Measurements from ENCODE around the gene HIVEP3. TPM values are rescaled to one million over a fixed set of nuclear protein-coding genes. Genes with fewer than 3 reads are reported as not detected.

The HIVEP3 gene
- total RNA-seq, 4 donors from 2014 or later: 4.2 to 6.5 (median 4.7) TPM

DNA sequence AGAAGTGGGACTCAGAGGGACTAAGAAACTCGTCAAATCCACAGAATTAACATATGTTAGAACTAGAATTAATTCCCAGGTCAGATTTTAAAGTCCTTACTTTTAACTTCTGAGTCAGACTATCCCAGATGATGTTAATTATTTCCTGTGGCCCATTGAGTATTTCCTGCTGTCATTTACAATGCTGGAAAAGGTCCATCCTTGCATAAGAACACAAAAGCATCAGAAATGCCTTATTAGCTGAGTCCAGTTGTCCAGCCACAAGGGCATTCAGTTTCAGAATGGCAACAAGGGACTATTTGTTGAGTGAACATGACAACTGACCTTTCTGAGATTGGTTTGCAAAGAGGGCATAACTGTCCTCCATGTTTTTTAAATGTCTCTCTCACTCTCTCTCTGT lies 16.5 kb upstream of the HIVEP3 start:
- DNase-seq (ENCODE audit: low spot score in 2 of 2): no peak
- Histone ChIP-seq H3K9me3 (no peaks in the 10 kb centered on the region), H3K4me1 (no peaks in the 10 kb centered on the region), H3K36me3 (no peaks in the 10 kb centered on the region), H3K4me3 (no peak overlapping the region), H3K27ac (peak overlapping the region in 1 of 4 donors; percentile 36), H3K27me3 (no peaks in the 10 kb centered on the region)
- TF ChIP-seq, protein P1, sequence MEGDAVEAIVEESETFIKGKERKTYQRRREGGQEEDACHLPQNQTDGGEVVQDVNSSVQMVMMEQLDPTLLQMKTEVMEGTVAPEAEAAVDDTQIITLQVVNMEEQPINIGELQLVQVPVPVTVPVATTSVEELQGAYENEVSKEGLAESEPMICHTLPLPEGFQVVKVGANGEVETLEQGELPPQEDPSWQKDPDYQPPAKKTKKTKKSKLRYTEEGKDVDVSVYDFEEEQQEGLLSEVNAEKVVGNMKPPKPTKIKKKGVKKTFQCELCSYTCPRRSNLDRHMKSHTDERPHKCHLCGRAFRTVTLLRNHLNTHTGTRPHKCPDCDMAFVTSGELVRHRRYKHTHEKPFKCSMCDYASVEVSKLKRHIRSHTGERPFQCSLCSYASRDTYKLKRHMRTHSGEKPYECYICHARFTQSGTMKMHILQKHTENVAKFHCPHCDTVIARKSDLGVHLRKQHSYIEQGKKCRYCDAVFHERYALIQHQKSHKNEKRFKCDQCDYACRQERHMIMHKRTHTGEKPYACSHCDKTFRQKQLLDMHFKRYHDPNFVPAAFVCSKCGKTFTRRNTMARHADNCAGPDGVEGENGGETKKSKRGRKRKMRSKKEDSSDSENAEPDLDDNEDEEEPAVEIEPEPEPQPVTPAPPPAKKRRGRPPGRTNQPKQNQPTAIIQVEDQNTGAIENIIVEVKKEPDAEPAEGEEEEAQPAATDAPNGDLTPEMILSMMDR (IDR thresholded peaks at IDR 0.05): no peak
- TF ChIP-seq EP300 (IDR thresholded peaks at IDR 0.05) (no peak), POLR2A (IDR thresholded peaks at IDR 0.05) (no peak)
- WGBS, 2 donors: 23% methylated on average over 1 of the region's 1 CpG

DNA sequence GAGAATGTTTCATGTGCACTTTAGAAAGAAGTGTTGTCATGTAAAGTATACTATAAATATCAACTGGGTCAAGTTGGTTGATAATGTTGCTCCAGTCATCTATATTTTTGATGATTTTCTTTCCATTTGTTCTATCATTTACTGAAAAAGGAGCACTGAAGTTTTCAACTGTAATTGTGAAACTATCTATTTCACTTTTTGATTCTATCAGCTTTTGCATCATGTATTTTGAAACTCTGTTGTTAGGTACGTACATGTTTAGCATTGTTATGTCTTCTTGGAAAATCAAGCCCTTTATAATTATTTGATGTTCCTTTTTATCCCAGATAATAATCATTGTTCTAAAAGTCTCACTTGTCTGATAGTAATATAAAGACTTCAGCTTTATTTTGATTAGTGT lies 14.4 kb upstream of the HIVEP3 start:
- WGBS, 2 donors: 97 to 98% methylated on average over 1 of the region's 1 CpG
- H3K36me3 ChIP-seq: no peaks in the 10 kb centered on the region
- TF ChIP-seq POLR2A (IDR thresholded peaks at IDR 0.05): no peak
- TF ChIP-seq, protein P1 (IDR thresholded peaks at IDR 0.05): no peak
- TF ChIP-seq EP300 (IDR thresholded peaks at IDR 0.05): no peak
- no peak for DNase-seq (ENCODE audit: low spot score in 2 of 2)
- H3K27me3 ChIP-seq: no peaks in the 10 kb centered on the region
- no peaks in the 10 kb centered on the region for H3K4me1 ChIP-seq
- no peak overlapping the region for H3K27ac ChIP-seq
- H3K9me3 ChIP-seq: no peaks in the 10 kb centered on the region
- no peak overlapping the region for H3K4me3 ChIP-seq

DNA sequence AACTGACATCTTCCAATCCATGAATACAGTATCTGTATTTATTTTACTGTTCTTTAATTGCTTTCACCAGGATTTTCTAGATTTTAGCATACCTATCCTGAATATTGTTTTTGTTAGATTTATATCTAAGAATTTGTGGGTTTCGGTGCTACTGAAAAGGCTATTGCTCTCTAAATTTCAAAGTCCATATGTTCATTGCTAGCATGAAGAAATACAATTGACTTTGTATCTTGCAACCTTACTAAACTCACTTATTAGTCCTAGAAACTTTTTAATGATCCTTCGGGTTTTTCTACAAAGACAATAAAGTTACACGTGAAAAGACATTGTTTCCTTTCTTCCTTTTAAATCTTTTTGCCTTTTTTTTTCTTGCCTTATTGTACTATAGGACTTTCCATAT lies 12.9 kb upstream of the HIVEP3 start:
- Histone ChIP-seq H3K9me3 (no peaks in the 10 kb centered on the region), H3K27ac (no peak overlapping the region), H3K4me3 (no peak overlapping the region), H3K36me3 (no peaks in the 10 kb centered on the region), H3K27me3 (no peaks in the 10 kb centered on the region), H3K4me1 (no peaks in the 10 kb centered on the region)
- 70 to 79% methylated on average over 3 of the region's 3 CpGs for WGBS, 2 donors
- TF ChIP-seq POLR2A (IDR thresholded peaks at IDR 0.05) (no peak), EP300 (IDR thresholded peaks at IDR 0.05) (no peak)
- TF ChIP-seq, protein P1 (IDR thresholded peaks at IDR 0.05): no peak
- no peak for DNase-seq (ENCODE audit: low spot score in 2 of 2)

DNA sequence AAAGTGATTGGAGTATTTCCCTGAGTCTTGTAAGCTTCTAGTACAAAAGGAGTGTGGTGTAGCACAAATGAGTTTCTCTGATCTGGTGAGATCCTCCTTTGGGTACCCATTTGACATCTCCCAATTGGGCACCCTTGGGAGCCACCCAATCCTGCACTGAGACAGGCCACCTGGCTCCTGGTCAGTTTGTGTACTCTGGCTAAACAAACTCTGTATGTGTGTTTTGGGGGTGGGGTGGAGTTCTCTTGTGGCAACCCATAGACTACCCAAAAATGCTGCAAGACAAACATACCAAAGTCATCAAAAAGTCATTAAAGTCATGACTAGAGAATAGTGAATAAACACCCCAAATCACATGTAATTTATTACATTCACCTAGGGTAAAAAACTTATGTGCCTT lies 8.4 kb upstream of the HIVEP3 start:
- TF ChIP-seq POLR2A (IDR thresholded peaks at IDR 0.05) (no peak), EP300 (IDR thresholded peaks at IDR 0.05) (no peak)
- TF ChIP-seq, protein P1 (IDR thresholded peaks at IDR 0.05): no peak
- no peaks in the 10 kb centered on the region for H3K4me1 ChIP-seq
- H3K27ac ChIP-seq: no peak overlapping the region
- H3K9me3 ChIP-seq: no peaks in the 10 kb centered on the region
- no peaks in the 10 kb centered on the region for H3K27me3 ChIP-seq
- H3K36me3 ChIP-seq: no peaks in the 10 kb centered on the region
- DNase-seq (ENCODE audit: low spot score in 2 of 2): no peak
- H3K4me3 ChIP-seq: no peak overlapping the region

DNA sequence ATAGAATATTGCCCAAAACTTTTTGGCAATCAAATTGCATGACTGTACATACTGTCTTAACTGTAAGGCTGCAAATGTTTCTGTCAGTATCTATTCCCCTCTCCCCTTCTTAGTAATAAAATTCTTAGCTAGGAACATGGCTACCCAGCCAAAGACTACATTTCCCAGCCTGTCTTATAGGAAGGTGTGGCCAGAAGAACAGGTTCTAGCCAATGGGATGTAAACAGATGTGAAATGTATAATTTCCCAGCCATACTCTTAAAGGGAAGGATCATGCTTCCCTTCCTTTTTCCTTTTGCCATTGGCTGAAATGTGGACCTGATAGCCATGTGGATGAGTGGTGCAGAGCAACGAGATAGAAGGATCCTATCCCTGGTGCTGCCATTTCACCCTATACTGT lies 7.0 kb upstream of the HIVEP3 start:
- TF ChIP-seq EP300 (IDR thresholded peaks at IDR 0.05): no peak
- TF ChIP-seq, protein P1 (IDR thresholded peaks at IDR 0.05): no peak
- Histone ChIP-seq H3K27ac (no peak overlapping the region), H3K9me3 (no peaks in the 10 kb centered on the region), H3K27me3 (no peaks in the 10 kb centered on the region), H3K36me3 (no peaks in the 10 kb centered on the region), H3K4me3 (no peak overlapping the region), H3K4me1 (no peaks in the 10 kb centered on the region)
- no peak for DNase-seq (ENCODE audit: low spot score in 2 of 2)
- WGBS, 2 donors: 21 to 50% methylated on average over 1 of the region's 1 CpG

All from tibial nerve (tissue), 4 donors.